Stimulated activated naive B cell treated with anti-CD40 and anti-IgM and Interleukin-4, amounts not matched to agents 10 μg/mL and 1 μg/mL and 100 μg/mL, for 72 hours (primary cell): ENCODE results near the gene KRTAP13-2.

Experiments
- ATAC-seq, 2 donors: fragments of 150-1000 bp; cut with Tn5 transposase; replicated peaks; 2 replicates each; pipeline ENCODE4 v1.10.0; 2021; ENCODE audit warnings: moderate library complexity in 1 of 2
- DNase-seq: peaks from one replicate; pipeline ENCODE4 v3.0.0; 2021
- H3K27ac Mint-ChIP-seq: one replicate; pipeline ENCODE4 v1.8.0; 2022; ENCODE audit warnings: mild to moderate bottlenecking, mixed read lengths
- H3K27me3 Mint-ChIP-seq, 2 donors: one replicate each; pipeline ENCODE4 v1.8.0; 2022; ENCODE audit warnings: mixed read lengths in 2 of 2
- H3K36me3 Mint-ChIP-seq, 2 donors: one replicate each; pipeline ENCODE4 v1.8.0; 2022; ENCODE audit warnings: mixed read lengths in 2 of 2, mild to moderate bottlenecking in 1 of 2
- H3K4me1 Mint-ChIP-seq, 2 donors: one replicate each; pipeline ENCODE4 v1.8.0; 2022; ENCODE audit warnings: mixed read lengths in 2 of 2, mild to moderate bottlenecking in 1 of 2
- H3K4me3 Mint-ChIP-seq, 2 donors: one replicate each; pipeline ENCODE4 v1.8.0; 2022; ENCODE audit warnings: mild to moderate bottlenecking in 2 of 2, mixed read lengths in 2 of 2, moderate library complexity in 1 of 2
- H3K9me3 Mint-ChIP-seq, 2 donors: one replicate each; pipeline ENCODE4 v1.8.0; 2022; ENCODE audit warnings: mixed read lengths in 2 of 2, mild to moderate bottlenecking in 1 of 2

The KRTAP13-2 gene

GRCh38 chr21:30338717-30339116 lies 33.4 kb downstream of the KRTAP13-2 start:
- ATAC-seq = no peak
- Mint-ChIP-seq H3K9me3 (no peaks in the 10 kb centered on the region), H3K36me3 (no peaks in the 10 kb centered on the region), H3K4me3 (no peak overlapping the region), H3K27ac (no peak overlapping the region), H3K4me1 (no peaks in the 10 kb centered on the region), H3K27me3 (no peaks in the 10 kb centered on the region)
- DNase-seq = no peak

GRCh38 chr21:30337772-30338171 lies 34.3 kb downstream of the KRTAP13-2 start:
- Mint-ChIP-seq H3K4me1 (no peaks in the 10 kb centered on the region), H3K4me3 (no peak overlapping the region), H3K27me3 (no peaks in the 10 kb centered on the region), H3K36me3 (no peaks in the 10 kb centered on the region), H3K27ac (no peak overlapping the region), H3K9me3 (no peaks in the 10 kb centered on the region)
- DNase-seq = no peak
- no peak for ATAC-seq

- Mint-ChIP-seq H3K36me3 (no peaks in the 10 kb centered on the region), H3K4me1 (no peaks in the 10 kb centered on the region), H3K4me3 (no peak within 1 kb of the TSS), H3K27me3 (no peaks in the 10 kb centered on the region), H3K27ac (no peak within 1 kb of the TSS), H3K9me3 (no peaks in the 10 kb centered on the region)
- no peak for ATAC-seq
- DNase-seq = no peak
These were observed 34.8 kb downstream of the KRTAP13-2 start, which contains the start of gene KRTAP27-1 for GRCh38 chr21:30337276-30337744. KRTAP27-1 (minus strand) TSS chr21:30337694; CDS start chr21:30337668, 26 bp downstream.

GRCh38 chr21:30336596-30336995 lies 35.5 kb downstream of the KRTAP13-2 start:
- no peak for ATAC-seq
- H3K36me3 Mint-ChIP-seq = no peaks in the 10 kb centered on the region
- H3K9me3 Mint-ChIP-seq = no peaks in the 10 kb centered on the region
- no peak for DNase-seq
- no peak overlapping the region for H3K4me3 Mint-ChIP-seq
- H3K4me1 Mint-ChIP-seq = no peaks in the 10 kb centered on the region
- no peaks in the 10 kb centered on the region for H3K27me3 Mint-ChIP-seq
- no peak overlapping the region for H3K27ac Mint-ChIP-seq

GRCh38 chr21:30333736-30334135 lies 38.3 kb downstream of the KRTAP13-2 start:
- Mint-ChIP-seq H3K4me1 (no peaks in the 10 kb centered on the region), H3K27ac (no peak overlapping the region), H3K36me3 (no peaks in the 10 kb centered on the region), H3K9me3 (no peaks in the 10 kb centered on the region), H3K27me3 (no peaks in the 10 kb centered on the region), H3K4me3 (no peak overlapping the region)
- DNase-seq = no peak
- no peak for ATAC-seq

- Mint-ChIP-seq H3K36me3 (no peaks in the 10 kb centered on the region), H3K9me3 (no peaks in the 10 kb centered on the region), H3K4me3 (no peak overlapping the region), H3K4me1 (no peaks in the 10 kb centered on the region), H3K27ac (no peak overlapping the region), H3K27me3 (no peaks in the 10 kb centered on the region)
- DNase-seq = no peak
- ATAC-seq = no peak
These were observed 39.4 kb downstream of the KRTAP13-2 start for GRCh38 chr21:30332681-30333080.

DNA sequence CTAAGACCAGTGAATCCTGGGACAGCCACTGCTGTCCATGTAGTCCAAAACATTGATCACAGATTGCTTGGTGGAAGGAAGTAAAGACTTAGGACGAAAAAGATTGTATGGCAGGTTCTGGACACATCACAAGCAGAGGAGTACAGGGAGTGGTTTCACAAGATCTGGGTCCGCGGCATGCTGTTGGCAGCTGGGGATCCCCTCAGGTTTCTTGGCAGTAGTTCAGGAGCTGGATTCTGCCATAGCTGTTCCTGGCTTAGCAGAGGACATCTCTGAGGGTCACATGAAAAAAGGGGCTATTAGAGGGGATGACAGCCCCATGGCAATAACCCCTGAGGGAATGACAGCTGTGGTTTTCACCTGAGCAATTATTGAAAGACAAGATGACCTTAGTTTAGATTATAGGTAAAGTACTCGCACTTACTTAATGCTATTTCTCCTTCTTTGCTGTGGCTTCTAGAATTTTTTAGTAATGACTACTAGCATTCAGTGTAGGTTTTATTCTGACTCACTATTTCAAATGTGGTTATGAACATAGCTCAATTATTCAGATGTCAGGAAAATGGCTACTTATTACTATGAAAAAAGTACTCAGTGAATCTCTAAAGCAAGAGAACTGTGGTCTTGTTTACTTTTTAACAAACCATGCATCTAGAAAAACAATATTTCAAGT lies 42.7 kb downstream of the KRTAP13-2 start:
- no peak for DNase-seq
- no peak overlapping the region for H3K4me3 Mint-ChIP-seq
- H3K27ac Mint-ChIP-seq = no peak overlapping the region
- H3K9me3 Mint-ChIP-seq = peaks cover 7 to 8% of the 10 kb centered on the region in 2 donors
- H3K36me3 Mint-ChIP-seq = no peaks in the 10 kb centered on the region
- no peak for ATAC-seq
- H3K4me1 Mint-ChIP-seq = no peaks in the 10 kb centered on the region
- no peaks in the 10 kb centered on the region for H3K27me3 Mint-ChIP-seq

GRCh38 chr21:30326390-30326789 lies 45.7 kb downstream of the KRTAP13-2 start:
- DNase-seq = no peak
- H3K4me1 Mint-ChIP-seq = no peaks in the 10 kb centered on the region
- no peak overlapping the region for H3K4me3 Mint-ChIP-seq
- H3K27ac Mint-ChIP-seq = no peak overlapping the region
- H3K36me3 Mint-ChIP-seq = no peaks in the 10 kb centered on the region
- H3K9me3 Mint-ChIP-seq = peaks cover 8% of the 10 kb centered on the region in 2 donors
- H3K27me3 Mint-ChIP-seq = no peaks in the 10 kb centered on the region
- no peak for ATAC-seq
